Activated T-helper 1 cell treated with anti-CD3 and anti-CD28 coated beads, Interleukin-12 subunit alpha, Interleukin-12 subunit beta, Interleukin-2, Interleukin-4 antibody, amounts not matched to agents 30 ng/mL and 10 ng/mL and 1 ng/mL, durations not matched to agents 14 hours and 24 hours and 36 hours (primary cell): ENCODE results near the gene TDRD10. TPM values are rescaled to one million over a fixed set of nuclear protein-coding genes. Genes with fewer than 3 reads are reported as not detected.
"Not testable (repeated sequence)": the region's sequence is repeated elsewhere in the genome, so short reads cannot be mapped to it uniquely, and the experiment has no call there.

Experiments
- DNase-seq: peaks from one replicate; pipeline ENCODE4 v3.0.0; 2021; ENCODE audit warnings: low spot score
- H3K27ac Mint-ChIP-seq: one replicate; pipeline ENCODE4 v1.8.0; 2021; ENCODE audit warnings: mild to moderate bottlenecking, mixed read lengths
- H3K27me3 Mint-ChIP-seq: one replicate; pipeline ENCODE4 v1.8.0; 2022; ENCODE audit warnings: mild to moderate bottlenecking, moderate library complexity, mixed read lengths; ENCODE audit not compliant: insufficient read depth
- H3K36me3 Mint-ChIP-seq: one replicate; pipeline ENCODE4 v1.8.0; 2021; ENCODE audit warnings: low read depth, mixed read lengths
- H3K4me1 Mint-ChIP-seq: one replicate; pipeline ENCODE4 v1.8.0; 2021; ENCODE audit warnings: low read depth, mixed read lengths
- H3K4me3 Mint-ChIP-seq: one replicate; pipeline ENCODE4 v1.8.0; 2021; ENCODE audit warnings: mild to moderate bottlenecking, moderate library complexity, mixed read lengths
- H3K9me3 Mint-ChIP-seq: one replicate; pipeline ENCODE4 v1.8.0; 2021; ENCODE audit warnings: mixed read lengths
- intact Hi-C: fragments of 100-400 bp; cut with micrococcal nuclease; formaldehyde crosslinking; loops from one replicate; pipeline ENCODE4 v1.15.1; 2024
- total RNA-seq: library from RNA; stranded (reverse); gene quantifications from 2 replicates; pipeline ENCODE4 v1.2.3, GENCODE V29; 2022

TDRD10 gene
- total RNA-seq, 1 donor from 2014 or later = not detected

DNA sequence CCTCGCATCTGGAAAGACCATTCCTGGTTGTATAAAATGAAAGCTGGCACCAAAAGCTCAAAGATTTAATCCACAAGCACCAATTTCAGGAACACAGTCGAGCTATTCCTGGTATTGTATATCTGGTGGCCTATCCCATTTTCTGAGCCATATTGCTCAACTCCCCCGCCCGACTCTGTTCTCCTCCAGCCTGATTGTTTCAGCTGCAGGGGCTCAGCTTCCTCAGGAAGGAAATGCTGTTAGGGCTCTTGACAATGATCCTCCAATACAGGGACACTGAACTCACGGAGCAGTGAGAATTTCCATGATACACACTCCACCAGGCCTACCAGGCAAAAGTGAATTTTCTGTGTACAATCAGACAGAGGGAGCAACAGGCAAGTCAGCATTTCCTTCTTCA, 16.9 kb upstream of the TDRD10 start:
- Mint-ChIP-seq H3K9me3 (no peaks in the 10 kb centered on the region), H3K27me3 (peaks cover 16% of the 10 kb centered on the region), H3K27ac (no peak overlapping the region), H3K4me1 (peaks cover under 1% of the 10 kb centered on the region), H3K36me3 (no peaks in the 10 kb centered on the region), H3K4me3 (no peak overlapping the region)
- intact Hi-C loops = loop anchor here (10.0 kb wide), 1 partner anchor 600 kb away; no protein-coding TSS in a partner anchor
- no peak for DNase-seq

DNA sequence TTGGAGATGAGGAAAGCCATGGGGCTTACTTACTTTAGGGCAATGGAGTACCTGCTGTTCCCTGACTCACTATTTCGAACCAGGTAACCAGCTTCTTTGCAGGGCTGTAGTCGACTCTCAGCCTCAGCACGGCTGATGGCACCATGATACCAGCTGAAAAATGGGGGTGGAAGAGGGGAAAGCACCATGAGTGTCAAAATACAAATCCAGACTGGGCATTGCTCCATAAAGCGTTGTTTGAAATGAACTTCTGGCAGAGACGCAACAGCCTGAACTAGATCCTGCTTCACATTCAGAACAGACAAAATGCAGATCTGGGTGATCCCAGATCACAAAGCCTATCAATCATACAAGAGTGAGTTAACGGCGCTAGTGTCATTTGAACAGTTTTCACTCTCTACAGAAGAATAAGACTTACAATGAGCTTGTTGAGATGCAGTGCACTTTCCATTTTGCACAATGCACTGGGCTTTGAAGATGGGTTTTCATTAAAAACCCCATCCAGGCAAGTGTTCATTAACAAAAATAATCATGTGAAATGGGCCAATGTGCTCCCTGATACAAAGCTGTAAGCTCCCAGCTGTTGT, 16.0 kb upstream of the TDRD10 start:
- Mint-ChIP-seq H3K9me3 (no peaks in the 10 kb centered on the region), H3K4me3 (no peak overlapping the region), H3K27me3 (peaks cover 23% of the 10 kb centered on the region), H3K27ac (no peak overlapping the region), H3K4me1 (no peaks in the 10 kb centered on the region), H3K36me3 (no peaks in the 10 kb centered on the region)
- intact Hi-C loops = loop anchor here (10.0 kb wide), 1 partner anchor 599 kb away; no protein-coding TSS in a partner anchor
- no peak for DNase-seq

DNA sequence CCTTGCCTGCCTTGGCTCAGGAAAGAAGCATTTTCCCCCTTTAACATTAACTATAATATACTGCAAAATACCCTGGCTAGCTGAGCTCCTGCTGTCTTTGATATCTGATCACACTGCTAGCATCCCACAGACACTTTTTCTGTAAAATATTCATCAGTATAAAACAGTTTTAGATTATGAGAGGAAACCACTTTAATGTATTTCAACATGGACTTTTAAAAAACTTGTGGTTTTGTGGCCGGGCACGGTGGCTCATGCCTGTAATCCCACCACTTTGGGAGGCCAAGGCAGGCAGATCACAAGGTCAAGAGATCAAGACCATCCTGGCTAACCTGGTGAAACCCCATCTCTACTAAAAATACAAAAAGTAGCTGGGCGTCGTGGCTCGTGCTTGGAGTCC, 15.3 kb upstream of the TDRD10 start:
- H3K27ac Mint-ChIP-seq, H3K9me3 Mint-ChIP-seq, H3K36me3 Mint-ChIP-seq, H3K4me1 Mint-ChIP-seq, DNase-seq, H3K4me3 Mint-ChIP-seq: not testable (repeated sequence)
- peaks cover 26% of the 10 kb centered on the region for H3K27me3 Mint-ChIP-seq
- intact Hi-C loops = loop anchor here (10.0 kb wide), 1 partner anchor 598 kb away; no protein-coding TSS in a partner anchor

DNA sequence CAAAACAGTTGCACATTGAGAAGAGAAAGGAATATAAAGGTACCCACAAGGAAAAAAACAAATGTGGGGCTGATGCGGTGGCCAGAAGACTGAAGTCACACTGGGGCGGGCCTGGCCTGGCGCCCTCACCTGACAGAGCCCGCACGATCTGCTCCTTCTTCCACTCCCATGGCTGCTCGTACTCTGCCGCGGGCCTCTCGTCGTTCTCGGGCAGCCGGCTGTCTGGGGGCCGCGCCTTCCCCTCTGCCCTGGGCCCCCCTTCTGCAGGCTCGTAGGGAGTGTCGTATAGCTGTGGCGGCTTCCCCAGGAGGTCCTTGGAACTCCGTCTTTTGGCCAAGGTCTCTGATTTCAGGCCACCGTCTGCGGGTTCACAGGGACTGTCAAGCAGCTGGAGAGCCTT, 13.1 kb upstream of the TDRD10 start:
- intact Hi-C loops = loop anchor here (10.0 kb wide), 1 partner anchor 596 kb away; no protein-coding TSS in a partner anchor
- Mint-ChIP-seq H3K4me3 (no peak overlapping the region), H3K9me3 (no peaks in the 10 kb centered on the region), H3K36me3 (no peaks in the 10 kb centered on the region), H3K27me3 (peaks cover 20% of the 10 kb centered on the region), H3K4me1 (peaks cover 18% of the 10 kb centered on the region), H3K27ac (no peak overlapping the region)
- no peak for DNase-seq

DNA sequence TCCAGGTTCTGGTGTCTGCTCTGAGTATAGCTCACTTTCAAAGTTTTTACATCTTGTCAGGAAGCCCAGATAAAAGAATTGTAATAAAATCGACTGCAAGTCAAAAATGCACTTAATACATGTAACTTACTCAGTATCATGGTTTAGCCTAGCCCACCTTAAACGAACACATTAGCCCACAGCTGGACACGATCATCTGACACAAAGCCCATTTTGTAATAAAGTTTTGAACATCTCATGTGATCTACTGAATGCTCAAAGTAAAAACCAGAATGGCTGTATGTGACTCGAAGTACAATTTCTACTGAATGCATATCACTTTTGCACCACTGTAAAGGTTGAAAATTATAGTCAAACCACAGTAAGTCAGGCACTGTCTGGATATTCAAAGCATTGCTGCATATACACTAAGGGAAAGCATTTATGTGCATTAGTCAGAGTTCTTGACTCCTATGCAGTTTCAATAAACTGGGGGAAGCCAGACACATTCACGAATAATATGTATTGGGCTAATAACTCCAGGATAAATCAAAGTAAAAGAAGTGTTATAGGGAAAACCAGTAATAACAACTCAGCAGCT, 12.2 kb upstream of the TDRD10 start:
- H3K36me3 Mint-ChIP-seq = no peaks in the 10 kb centered on the region
- DNase-seq = no peak
- intact Hi-C loops = loop anchor here (10.0 kb wide), 1 partner anchor 595 kb away; no protein-coding TSS in a partner anchor
- H3K9me3 Mint-ChIP-seq = no peaks in the 10 kb centered on the region
- no peak overlapping the region for H3K4me3 Mint-ChIP-seq
- no peak overlapping the region for H3K27ac Mint-ChIP-seq
- peaks cover 19% of the 10 kb centered on the region for H3K4me1 Mint-ChIP-seq
- H3K27me3 Mint-ChIP-seq = peaks cover 19% of the 10 kb centered on the region

DNA sequence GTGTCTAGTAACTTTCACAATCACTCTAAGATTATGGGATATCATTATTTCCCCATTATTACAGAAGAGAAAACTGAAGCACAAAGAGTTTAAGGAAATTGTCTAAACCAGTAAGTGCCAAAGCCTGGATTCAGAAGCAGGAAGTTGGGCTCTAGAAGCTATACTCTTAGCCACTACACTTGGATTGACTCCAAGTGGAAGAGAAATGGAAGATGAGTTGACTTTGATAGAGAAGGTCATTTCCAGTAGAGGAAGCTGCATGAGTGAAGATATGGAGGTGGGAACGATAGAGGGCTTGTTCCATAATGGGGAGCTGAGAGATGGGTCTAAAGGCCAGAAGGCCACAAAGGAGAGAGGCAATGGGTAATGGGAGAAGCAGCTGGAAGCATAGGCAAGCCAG, 11.7 kb upstream of the TDRD10 start:
- Mint-ChIP-seq H3K4me3 (no peak overlapping the region), H3K36me3 (no peaks in the 10 kb centered on the region), H3K4me1 (peaks cover 19% of the 10 kb centered on the region), H3K9me3 (no peaks in the 10 kb centered on the region), H3K27ac (no peak overlapping the region), H3K27me3 (peaks cover 19% of the 10 kb centered on the region)
- intact Hi-C loops = no loop called here
- DNase-seq = no peak

DNA sequence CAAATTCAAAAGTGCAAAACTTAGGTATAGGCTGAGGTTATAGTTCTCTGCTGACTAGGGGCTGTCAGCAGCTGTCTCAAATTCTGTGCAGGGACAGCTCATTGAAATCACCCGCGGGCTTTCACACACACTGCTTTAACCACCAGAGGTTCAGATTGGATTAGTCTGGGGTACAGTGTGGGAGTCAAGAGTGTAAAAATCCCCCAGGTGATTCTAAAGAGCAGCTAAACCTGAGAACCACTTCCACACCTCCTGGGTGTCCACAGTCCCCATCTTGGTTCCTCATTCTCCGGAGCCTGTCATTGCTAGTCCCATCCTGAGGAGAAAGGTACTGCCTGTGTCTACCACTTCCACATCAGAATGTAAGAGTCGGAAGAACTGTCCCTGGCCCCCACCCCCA, 9.9 kb upstream of the TDRD10 start:
- no peak overlapping the region for H3K4me3 Mint-ChIP-seq
- no peaks in the 10 kb centered on the region for H3K36me3 Mint-ChIP-seq
- no peak for DNase-seq
- H3K4me1 Mint-ChIP-seq = peaks cover 24% of the 10 kb centered on the region
- no peak overlapping the region for H3K27ac Mint-ChIP-seq
- intact Hi-C loops = no loop called here
- peaks cover 15% of the 10 kb centered on the region for H3K27me3 Mint-ChIP-seq
- no peaks in the 10 kb centered on the region for H3K9me3 Mint-ChIP-seq

DNA sequence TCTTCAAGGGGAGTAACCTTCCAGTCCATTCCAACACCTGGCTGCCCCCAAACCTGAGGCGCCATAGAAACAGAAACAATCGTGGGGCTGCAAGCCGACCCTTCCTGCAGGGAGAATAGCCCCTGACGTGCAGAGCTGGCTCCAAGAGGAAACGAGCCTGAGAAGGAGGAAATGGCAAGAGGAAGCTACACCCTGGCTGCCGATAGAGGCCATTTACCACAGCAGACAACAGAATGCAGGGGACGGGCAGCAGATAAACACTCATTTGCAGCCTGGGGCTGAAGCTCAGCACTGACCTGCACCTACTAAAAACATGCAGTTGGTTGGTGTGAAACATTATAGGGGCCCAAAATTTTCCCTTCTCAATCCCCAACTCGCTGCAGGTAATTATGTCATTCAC, 8.7 kb upstream of the TDRD10 start:
- no peak for DNase-seq
- Mint-ChIP-seq H3K27me3 (peaks cover 17% of the 10 kb centered on the region), H3K4me3 (peak overlapping the region; percentile 5), H3K36me3 (no peaks in the 10 kb centered on the region), H3K27ac (no peak overlapping the region), H3K9me3 (no peaks in the 10 kb centered on the region), H3K4me1 (peaks cover 25% of the 10 kb centered on the region)
- intact Hi-C loops = no loop called here

DNA sequence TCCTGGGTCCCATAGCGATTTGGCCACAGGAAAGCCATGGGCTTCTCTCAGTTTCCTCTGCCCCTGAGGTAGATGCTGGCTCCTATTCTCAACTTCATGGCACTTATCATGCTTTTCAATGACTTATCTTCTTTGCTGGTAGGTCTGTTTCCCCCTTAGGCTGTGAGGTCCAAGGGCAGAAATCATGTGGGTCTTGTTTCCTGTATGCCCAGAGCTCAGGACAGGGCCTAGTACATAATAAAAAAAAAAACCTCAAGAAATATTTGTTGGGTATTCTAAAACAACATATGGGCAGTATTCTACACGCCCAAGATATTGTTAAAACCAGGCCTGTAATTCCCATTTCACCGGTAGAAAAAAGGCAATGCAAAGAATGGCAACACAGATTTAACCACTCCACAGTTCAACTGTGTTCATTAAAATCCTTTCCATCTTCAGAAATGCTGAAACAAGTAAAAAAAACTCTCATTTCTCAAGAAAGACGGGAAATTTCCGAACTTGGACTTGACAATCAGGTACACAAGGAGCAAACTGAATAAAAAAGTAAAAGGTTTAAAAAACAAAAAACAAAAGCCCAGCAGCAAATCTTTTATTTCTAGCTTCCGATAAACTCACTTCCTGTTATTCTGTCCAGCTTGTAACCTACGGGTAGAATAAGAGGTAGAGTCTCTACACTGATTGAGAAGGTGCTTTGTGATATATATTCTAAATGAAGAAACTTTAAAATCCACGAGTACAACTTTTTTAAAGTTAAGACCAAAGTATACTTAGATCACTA, 6.3 kb upstream of the TDRD10 start:
- Mint-ChIP-seq H3K4me3 (no peak overlapping the region), H3K9me3 (no peaks in the 10 kb centered on the region), H3K36me3 (no peaks in the 10 kb centered on the region), H3K27ac (no peak overlapping the region), H3K4me1 (peaks cover 33% of the 10 kb centered on the region), H3K27me3 (peaks cover 31% of the 10 kb centered on the region)
- intact Hi-C loops = no loop called here
- DNase-seq = no peak

DNA sequence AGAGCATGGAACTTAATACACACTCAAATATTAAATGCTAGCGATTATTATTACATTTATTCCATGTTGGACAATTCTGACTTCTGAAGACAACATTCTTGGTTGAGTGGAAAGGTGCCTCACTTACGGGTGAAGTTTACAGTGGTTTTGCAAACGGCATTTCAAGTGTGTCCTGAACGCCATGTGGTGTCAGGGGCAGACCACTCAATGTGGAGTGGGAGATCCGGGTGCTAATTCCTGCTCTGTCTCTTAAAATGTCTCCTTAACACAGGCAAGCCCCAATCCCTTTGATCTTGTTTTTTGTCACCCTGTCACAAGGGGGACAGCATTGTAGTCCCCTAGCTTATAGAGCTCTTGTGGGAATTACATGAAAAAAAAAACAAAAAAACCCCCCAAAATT, 5.6 kb upstream of the TDRD10 start:
- H3K4me1 Mint-ChIP-seq = peaks cover 33% of the 10 kb centered on the region
- no peaks in the 10 kb centered on the region for H3K36me3 Mint-ChIP-seq
- no peak for DNase-seq
- intact Hi-C loops = no loop called here
- H3K4me3 Mint-ChIP-seq = no peak overlapping the region
- H3K27ac Mint-ChIP-seq = no peak overlapping the region
- no peaks in the 10 kb centered on the region for H3K9me3 Mint-ChIP-seq
- H3K27me3 Mint-ChIP-seq = peaks cover 37% of the 10 kb centered on the region

DNA sequence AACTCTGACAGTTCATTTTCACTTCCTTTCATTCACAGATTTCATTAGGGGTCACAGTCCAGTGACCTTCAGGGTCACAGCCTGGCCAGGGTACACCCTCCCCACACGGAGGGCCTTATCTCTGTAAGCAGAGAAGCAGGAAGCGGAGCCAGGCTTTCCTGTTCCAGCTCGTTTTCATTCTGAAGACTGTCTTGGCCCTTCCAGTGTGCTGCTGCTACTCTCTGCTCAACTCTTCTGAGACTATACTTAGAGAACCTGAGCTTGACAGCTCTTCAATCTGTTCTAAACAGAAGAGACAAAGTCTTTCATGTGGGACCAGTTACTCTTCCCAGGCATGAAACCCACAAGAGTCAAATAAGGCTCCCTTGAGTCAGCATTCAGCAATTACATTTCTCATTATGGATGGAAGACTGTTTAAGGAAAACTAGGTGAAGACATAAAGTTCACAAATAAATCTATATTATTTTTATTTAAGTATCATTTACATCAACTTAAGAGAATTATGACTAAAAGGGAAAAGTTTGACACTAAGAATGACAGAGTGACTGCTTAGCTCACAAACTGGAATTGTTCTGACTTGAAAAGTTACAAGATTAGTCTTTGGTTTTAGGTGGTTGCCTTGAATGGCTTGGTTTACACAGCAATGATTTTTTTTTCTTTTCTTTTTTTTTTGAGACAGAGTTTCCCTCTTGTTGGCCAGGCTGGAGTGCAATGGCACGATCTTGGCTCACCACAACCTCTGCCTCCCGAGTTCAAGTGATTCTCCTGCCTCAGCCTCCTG, 4.8 kb upstream of the TDRD10 start:
- H3K4me1 Mint-ChIP-seq = peaks cover 30% of the 10 kb centered on the region
- H3K27ac Mint-ChIP-seq = no peak overlapping the region
- no peaks in the 10 kb centered on the region for H3K9me3 Mint-ChIP-seq
- H3K36me3 Mint-ChIP-seq = no peaks in the 10 kb centered on the region
- no peak overlapping the region for H3K4me3 Mint-ChIP-seq
- no peak for DNase-seq
- intact Hi-C loops = loop anchor here (1.0 kb wide), 1 partner anchor 34 kb away; no protein-coding TSS in a partner anchor
- peaks cover 34% of the 10 kb centered on the region for H3K27me3 Mint-ChIP-seq

DNA sequence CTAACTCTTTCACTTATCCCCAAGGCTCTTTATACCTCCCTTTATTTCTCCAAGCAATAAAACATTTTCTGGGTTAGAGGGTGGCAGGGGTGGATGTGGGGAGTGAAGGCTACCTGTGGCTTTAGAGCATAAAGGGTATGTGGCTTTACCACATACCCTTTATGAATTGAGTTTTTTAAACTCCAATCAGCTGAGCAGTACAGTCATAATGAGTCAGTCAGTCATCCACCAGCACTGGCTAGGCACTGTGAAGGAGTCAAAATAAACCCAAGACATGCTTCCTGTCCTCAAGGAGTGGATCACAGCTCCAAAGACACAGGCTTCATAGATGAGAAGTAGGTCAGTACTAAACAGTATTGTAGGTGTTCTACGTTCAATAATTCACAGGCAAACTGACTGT, 2.6 kb upstream of the TDRD10 start:
- no peaks in the 10 kb centered on the region for H3K36me3 Mint-ChIP-seq
- peaks cover 14% of the 10 kb centered on the region for H3K4me1 Mint-ChIP-seq
- no peak overlapping the region for H3K27ac Mint-ChIP-seq
- intact Hi-C loops = no loop called here
- DNase-seq = no peak
- H3K27me3 Mint-ChIP-seq = peaks cover 52% of the 10 kb centered on the region
- no peaks in the 10 kb centered on the region for H3K9me3 Mint-ChIP-seq
- H3K4me3 Mint-ChIP-seq = no peak overlapping the region
